ENCODE measurements around the gene RELL2. TPM values are rescaled to one million over a fixed set of nuclear protein-coding genes. Genes with fewer than 3 reads are reported as not detected.

The RELL2 gene
- polyA plus RNA-seq, 1 of the 3 experiments (the other 2 are of a cell fraction): 15.6 TPM

DNA sequence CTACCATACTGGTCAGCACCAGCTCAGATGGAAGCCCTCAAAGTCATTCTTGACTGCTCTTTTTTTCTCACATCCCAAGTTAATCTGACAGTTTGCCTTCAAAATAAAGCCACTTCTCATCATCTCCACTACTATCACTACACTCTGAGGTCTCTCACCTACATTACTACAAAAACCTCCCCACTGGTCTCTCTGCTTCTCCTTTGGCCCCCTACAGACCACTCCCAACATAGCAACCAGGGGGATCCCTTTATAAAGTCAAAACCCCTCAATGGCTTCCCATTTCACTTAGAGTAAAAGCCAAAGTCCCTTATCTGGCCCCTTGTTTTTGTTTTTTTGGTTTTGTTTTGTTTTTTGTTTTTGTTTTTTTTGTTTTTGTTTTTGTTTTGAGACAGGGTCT lies 40.6 kb downstream of the RELL2 start (continued):
- TF ChIP-seq, protein P1, sequence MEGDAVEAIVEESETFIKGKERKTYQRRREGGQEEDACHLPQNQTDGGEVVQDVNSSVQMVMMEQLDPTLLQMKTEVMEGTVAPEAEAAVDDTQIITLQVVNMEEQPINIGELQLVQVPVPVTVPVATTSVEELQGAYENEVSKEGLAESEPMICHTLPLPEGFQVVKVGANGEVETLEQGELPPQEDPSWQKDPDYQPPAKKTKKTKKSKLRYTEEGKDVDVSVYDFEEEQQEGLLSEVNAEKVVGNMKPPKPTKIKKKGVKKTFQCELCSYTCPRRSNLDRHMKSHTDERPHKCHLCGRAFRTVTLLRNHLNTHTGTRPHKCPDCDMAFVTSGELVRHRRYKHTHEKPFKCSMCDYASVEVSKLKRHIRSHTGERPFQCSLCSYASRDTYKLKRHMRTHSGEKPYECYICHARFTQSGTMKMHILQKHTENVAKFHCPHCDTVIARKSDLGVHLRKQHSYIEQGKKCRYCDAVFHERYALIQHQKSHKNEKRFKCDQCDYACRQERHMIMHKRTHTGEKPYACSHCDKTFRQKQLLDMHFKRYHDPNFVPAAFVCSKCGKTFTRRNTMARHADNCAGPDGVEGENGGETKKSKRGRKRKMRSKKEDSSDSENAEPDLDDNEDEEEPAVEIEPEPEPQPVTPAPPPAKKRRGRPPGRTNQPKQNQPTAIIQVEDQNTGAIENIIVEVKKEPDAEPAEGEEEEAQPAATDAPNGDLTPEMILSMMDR (IDR thresholded peaks at IDR 0.05): peak; percentile 40

- H3K9ac ChIP-seq: peak overlapping the region; percentile 79; the same call in 1 of the 2 replicates
- peak overlapping the region; percentile 72 to 96; a peak in 3 of 4 replicates for H3K27ac ChIP-seq (ENCODE audit: low read depth in 2 of 2, low read length in 1 of 2)
- H2AFZ ChIP-seq (ENCODE audit: low read depth): 0 out of 2 replicates have a peak overlapping the region, but pooled peaks have one; percentile 81
- H3K9me2 ChIP-seq: no peaks in the 10 kb centered on the region
- H4K20me1 ChIP-seq (ENCODE audit: insufficient read depth): no peaks in the 10 kb centered on the region
- WGBS (ENCODE audit: low lambda C conversion rate): 87% methylated on average over 3 of the region's 16 CpGs
- peaks cover 22% of the 10 kb centered on the region for H3F3A ChIP-seq (replicated peaks; ENCODE audit: insufficient read depth)
- DNase-seq: no peak
- ChIA-PET POLR2A (interaction anchor here (1.0 to 2.0 kb wide), 4 partner anchors 10 to 289 kb away, joined by 3 to 5 read pairs (median 4); partner anchors contain the start of gene RNF14), CTCF (interaction anchor here (0.8 to 4.8 kb wide), 6 partner anchors 10 to 280 kb away, joined by 3 to 50 read pairs (median 6); no protein-coding TSS in a partner anchor)
- no peaks in the 10 kb centered on the region for H3K9me3 ChIP-seq
- peak overlapping the region; percentile 69 for H3K4me2 ChIP-seq
- H3K79me2 ChIP-seq (ENCODE audit: insufficient read depth): peaks cover 20% of the 10 kb centered on the region; the same call in 1 of the 2 replicates
- H3K4me1 ChIP-seq (ENCODE audit: control insufficient read depth in 1 of 2, insufficient read depth in 2 of 2, low read depth in 1 of 2, low read length in 1 of 2): peaks cover 19 to 40% of the 10 kb centered on the region in 2 experiments; a peak in 3 of 4 replicates
- H3K27me3 ChIP-seq (ENCODE audit: insufficient read depth): no peaks in the 10 kb centered on the region
- TF ChIP-seq FOXM1 (IDR thresholded peaks at IDR 0.05; ENCODE audit: low read depth): no peak
- TF ChIP-seq IRF3 (IDR thresholded peaks at IDR 0.05; ENCODE audit: low read depth, low read length): no peak
- no peak for TF ChIP-seq TCF12 (IDR thresholded peaks at IDR 0.05)
- TF ChIP-seq, protein P1 (IDR thresholded peaks at IDR 0.05): no peak
- peak overlapping the region in 1 of 2 experiments; percentile 52; a peak in 2 of 4 replicates for H3K4me3 ChIP-seq (ENCODE audit: low read depth in 2 of 2, low read length in 1 of 2)
- H3K36me3 ChIP-seq (replicated peaks in 1 of 2; ENCODE audit: control insufficient read depth in 1 of 2, insufficient read depth in 2 of 2, low read length in 1 of 2): peaks cover 8 to 18% of the 10 kb centered on the region in 2 experiments
Measured at GRCh38 chr5:141680178-141680577, 43.4 kb downstream of the RELL2 start.

- H3K9ac ChIP-seq: peak overlapping the region; percentile 79
- ChIA-PET POLR2A (interaction anchor here (1.0 to 2.0 kb wide), 4 partner anchors 10 to 288 kb away, joined by 3 to 5 read pairs (median 4); partner anchors contain the start of gene RNF14), CTCF (interaction anchor here (0.7 to 4.8 kb wide), 7 partner anchors 10 to 288 kb away, joined by 3 to 50 read pairs (median 8); partner anchors contain the start of gene RNF14)
- TF ChIP-seq TAF1 (IDR thresholded peaks at IDR 0.05; ENCODE audit: borderline replicate concordance, low read depth, low read length) (peak; percentile 25; the same call in 1 of the 2 replicates), GABPA (IDR thresholded peaks at IDR 0.05; ENCODE audit: low read depth) (peak; percentile 63), POLR2AphosphoS5 (IDR thresholded peaks at IDR 0.05; ENCODE audit: low read depth, low read length) (peak; percentile 83), MXI1 (IDR thresholded peaks at IDR 0.05; ENCODE audit: low read depth, low read length) (peak; percentile 70), SIN3A (IDR thresholded peaks at IDR 0.05; ENCODE audit: borderline replicate concordance, low read depth, low read length) (no peak)
- TF ChIP-seq, protein P2, sequence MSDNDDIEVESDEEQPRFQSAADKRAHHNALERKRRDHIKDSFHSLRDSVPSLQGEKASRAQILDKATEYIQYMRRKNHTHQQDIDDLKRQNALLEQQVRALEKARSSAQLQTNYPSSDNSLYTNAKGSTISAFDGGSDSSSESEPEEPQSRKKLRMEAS (IDR thresholded peaks at IDR 0.05; ENCODE audit: low read depth): no peak; the same call in 1 of the 2 replicates
- H3K36me3 ChIP-seq (replicated peaks in 1 of 2; ENCODE audit: control insufficient read depth in 1 of 2, insufficient read depth in 2 of 2, low read length in 1 of 2): peaks cover 8 to 18% of the 10 kb centered on the region in 2 experiments
- H3F3A ChIP-seq (replicated peaks; ENCODE audit: insufficient read depth): peaks cover 22% of the 10 kb centered on the region
- H3K27me3 ChIP-seq (ENCODE audit: insufficient read depth): no peaks in the 10 kb centered on the region
- H4K20me1 ChIP-seq (ENCODE audit: insufficient read depth): no peaks in the 10 kb centered on the region
- H3K27ac ChIP-seq (ENCODE audit: low read depth in 2 of 2, low read length in 1 of 2): peak overlapping the region; percentile 72 to 96
- peak overlapping the region; percentile 81 for H2AFZ ChIP-seq (ENCODE audit: low read depth)
- H3K9me3 ChIP-seq: no peaks in the 10 kb centered on the region
- WGBS (ENCODE audit: low lambda C conversion rate): 19% methylated on average over 6 of the region's 6 CpGs
- H3K4me1 ChIP-seq (ENCODE audit: control insufficient read depth in 1 of 2, insufficient read depth in 2 of 2, low read depth in 1 of 2, low read length in 1 of 2): peaks cover 19 to 40% of the 10 kb centered on the region in 2 experiments; a peak in 3 of 4 replicates
- H3K4me3 ChIP-seq (ENCODE audit: low read depth in 2 of 2, low read length in 1 of 2): peak overlapping the region; percentile 52 to 55
- peaks cover 20% of the 10 kb centered on the region; the same call in 1 of the 2 replicates for H3K79me2 ChIP-seq (ENCODE audit: insufficient read depth)
- peak overlapping the region; percentile 69 for H3K4me2 ChIP-seq
- peak; percentile 90 for DNase-seq
- no peaks in the 10 kb centered on the region for H3K9me2 ChIP-seq
Measured at GRCh38 chr5:141680751-141681201, 44.0 kb downstream of the RELL2 start.

Data from SK-N-SH (cell line).